K562 (cell line): ENCODE measurements around the gene SLC39A12.

Experiments used
- HIVEP1 ChIP-seq: fragments of 250-450 bp; sonication (Bioruptor Pico); IDR thresholded peaks from 2 replicates; pipeline ENCODE4 v1.4.0; 2020; ENCODE audit warnings: mild to moderate bottlenecking
- SMARCB1 ChIP-seq: IDR thresholded peaks from 2 replicates; pipeline ENCODE4 v1.6.1; 2011; ENCODE audit warnings: improper control_type of control experiment, low read depth; ENCODE audit not compliant: insufficient read length
- TCF7L2 ChIP-seq: fragments of 150-350 bp; IDR thresholded peaks from 2 replicates; pipeline ENCODE4 v1.6.1; 2016; ENCODE audit warnings: low read depth, mild to moderate bottlenecking, low read length, moderate library complexity
- TEAD4 ChIP-seq, 2 experiments: sonication (generic) in 1 of 2; formaldehyde crosslinking in 1 of 2; IDR thresholded peaks; 2 replicates each; pipeline versions ENCODE4 v1.6.1 to v1.8.0; 2012 to 2022; ENCODE audit warnings: borderline replicate concordance in 1 of 2, inconsistent platforms in 1 of 2, low read length in 1 of 2, mild to moderate bottlenecking in 1 of 2, missing genetic modification reagents in 1 of 2
- TF ChIP-seq, protein P1 (sequence below): sonication (generic); formaldehyde crosslinking; IDR thresholded peaks from 2 replicates; pipeline ENCODE4 v1.9.0; 2022; ENCODE audit warnings: mild to moderate bottlenecking, missing genetic modification reagents
- TF ChIP-seq, protein P2 (sequence below): sonication (generic); formaldehyde crosslinking; IDR thresholded peaks from 2 replicates; pipeline ENCODE4 v1.8.1; 2022; ENCODE audit warnings: missing genetic modification reagents
- TF ChIP-seq, protein P3 (sequence below): fragments of 450-650 bp; IDR thresholded peaks from 2 replicates; pipeline ENCODE4 v1.6.1; 2018; ENCODE audit not compliant: partially characterized antibody

DNA sequence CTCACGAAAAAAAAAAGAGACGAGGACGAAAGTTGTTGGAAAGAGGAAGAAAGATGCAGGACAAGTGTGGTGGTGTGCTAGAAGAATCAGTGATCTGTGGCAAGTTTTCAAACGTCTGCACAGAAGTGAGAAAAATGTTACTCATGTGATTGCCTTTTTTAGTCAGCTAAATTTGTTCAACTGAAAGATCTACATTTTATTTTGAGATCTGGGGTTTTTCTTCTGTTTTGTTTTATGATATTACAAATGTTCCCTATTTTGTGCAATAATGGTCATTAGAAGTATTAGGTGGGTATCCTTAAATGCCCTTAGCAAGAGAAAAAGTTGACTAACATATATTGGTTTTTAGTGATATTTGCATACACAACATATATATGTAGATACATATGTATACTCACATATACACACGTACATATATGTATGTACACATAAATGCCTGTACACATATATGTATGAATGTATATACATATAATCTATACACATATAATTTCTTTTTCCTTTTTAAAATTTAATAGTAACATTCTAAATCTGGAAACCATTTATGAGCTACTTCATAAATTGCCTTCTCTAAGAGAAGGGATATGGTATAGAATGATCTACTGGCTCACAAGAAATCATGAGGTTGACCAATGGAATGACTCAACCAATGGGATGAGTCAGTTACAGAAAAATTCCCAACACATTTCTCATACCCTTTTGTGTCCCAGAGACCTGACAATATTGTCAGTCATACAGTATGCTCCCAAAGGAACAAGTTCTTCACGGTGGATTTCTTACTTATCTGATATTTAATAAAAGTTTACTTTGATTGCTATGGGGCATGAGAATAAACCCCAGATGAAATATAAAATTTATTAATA lies 38.4 kb downstream of the SLC39A12 start:
- TF ChIP-seq HIVEP1 (CRISPR knock-in tag) (no peak), TEAD4 (IDR thresholded peaks at IDR 0.05; ENCODE audit: low read length) (no peak), TEAD4 (CRISPR knock-in tag; IDR thresholded peaks at IDR 0.05; ENCODE audit: borderline replicate concordance) (no peak), TCF7L2 (no peak), SMARCB1 (no peak)
- TF ChIP-seq, protein P1, sequence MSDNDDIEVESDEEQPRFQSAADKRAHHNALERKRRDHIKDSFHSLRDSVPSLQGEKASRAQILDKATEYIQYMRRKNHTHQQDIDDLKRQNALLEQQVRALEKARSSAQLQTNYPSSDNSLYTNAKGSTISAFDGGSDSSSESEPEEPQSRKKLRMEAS (CRISPR knock-in tag): no peak
- TF ChIP-seq, protein P2, sequence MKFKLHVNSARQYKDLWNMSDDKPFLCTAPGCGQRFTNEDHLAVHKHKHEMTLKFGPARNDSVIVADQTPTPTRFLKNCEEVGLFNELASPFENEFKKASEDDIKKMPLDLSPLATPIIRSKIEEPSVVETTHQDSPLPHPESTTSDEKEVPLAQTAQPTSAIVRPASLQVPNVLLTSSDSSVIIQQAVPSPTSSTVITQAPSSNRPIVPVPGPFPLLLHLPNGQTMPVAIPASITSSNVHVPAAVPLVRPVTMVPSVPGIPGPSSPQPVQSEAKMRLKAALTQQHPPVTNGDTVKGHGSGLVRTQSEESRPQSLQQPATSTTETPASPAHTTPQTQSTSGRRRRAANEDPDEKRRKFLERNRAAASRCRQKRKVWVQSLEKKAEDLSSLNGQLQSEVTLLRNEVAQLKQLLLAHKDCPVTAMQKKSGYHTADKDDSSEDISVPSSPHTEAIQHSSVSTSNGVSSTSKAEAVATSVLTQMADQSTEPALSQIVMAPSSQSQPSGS (CRISPR knock-in tag): no peak
- TF ChIP-seq, protein P3, sequence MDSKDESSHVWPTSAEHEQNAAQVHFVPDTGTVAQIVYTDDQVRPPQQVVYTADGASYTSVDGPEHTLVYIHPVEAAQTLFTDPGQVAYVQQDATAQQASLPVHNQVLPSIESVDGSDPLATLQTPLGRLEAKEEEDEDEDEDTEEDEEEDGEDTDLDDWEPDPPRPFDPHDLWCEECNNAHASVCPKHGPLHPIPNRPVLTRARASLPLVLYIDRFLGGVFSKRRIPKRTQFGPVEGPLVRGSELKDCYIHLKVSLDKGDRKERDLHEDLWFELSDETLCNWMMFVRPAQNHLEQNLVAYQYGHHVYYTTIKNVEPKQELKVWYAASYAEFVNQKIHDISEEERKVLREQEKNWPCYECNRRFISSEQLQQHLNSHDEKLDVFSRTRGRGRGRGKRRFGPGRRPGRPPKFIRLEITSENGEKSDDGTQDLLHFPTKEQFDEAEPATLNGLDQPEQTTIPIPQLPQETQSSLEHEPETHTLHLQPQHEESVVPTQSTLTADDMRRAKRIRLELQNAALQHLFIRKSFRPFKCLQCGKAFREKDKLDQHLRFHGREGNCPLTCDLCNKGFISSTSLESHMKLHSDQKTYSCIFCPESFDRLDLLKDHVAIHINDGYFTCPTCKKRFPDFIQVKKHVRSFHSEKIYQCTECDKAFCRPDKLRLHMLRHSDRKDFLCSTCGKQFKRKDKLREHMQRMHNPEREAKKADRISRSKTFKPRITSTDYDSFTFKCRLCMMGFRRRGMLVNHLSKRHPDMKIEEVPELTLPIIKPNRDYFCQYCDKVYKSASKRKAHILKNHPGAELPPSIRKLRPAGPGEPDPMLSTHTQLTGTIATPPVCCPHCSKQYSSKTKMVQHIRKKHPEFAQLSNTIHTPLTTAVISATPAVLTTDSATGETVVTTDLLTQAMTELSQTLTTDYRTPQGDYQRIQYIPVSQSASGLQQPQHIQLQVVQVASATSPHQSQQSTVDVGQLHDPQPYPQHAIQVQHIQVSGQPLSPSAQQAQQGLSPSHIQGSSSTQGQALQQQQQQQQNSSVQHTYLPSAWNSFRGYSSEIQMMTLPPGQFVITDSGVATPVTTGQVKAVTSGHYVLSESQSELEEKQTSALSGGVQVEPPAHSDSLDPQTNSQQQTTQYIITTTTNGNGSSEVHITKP: no peak
